Hippocampal formation (tissue), 2 donors: Measurements from ENCODE around the gene PYGM.

Experiments used
- DNase-seq, 2 donors: peaks; one replicate each; lab custom pipeline; 2025; lab: John Stamatoyannopoulos, UW

Gene PYGM

DNA sequence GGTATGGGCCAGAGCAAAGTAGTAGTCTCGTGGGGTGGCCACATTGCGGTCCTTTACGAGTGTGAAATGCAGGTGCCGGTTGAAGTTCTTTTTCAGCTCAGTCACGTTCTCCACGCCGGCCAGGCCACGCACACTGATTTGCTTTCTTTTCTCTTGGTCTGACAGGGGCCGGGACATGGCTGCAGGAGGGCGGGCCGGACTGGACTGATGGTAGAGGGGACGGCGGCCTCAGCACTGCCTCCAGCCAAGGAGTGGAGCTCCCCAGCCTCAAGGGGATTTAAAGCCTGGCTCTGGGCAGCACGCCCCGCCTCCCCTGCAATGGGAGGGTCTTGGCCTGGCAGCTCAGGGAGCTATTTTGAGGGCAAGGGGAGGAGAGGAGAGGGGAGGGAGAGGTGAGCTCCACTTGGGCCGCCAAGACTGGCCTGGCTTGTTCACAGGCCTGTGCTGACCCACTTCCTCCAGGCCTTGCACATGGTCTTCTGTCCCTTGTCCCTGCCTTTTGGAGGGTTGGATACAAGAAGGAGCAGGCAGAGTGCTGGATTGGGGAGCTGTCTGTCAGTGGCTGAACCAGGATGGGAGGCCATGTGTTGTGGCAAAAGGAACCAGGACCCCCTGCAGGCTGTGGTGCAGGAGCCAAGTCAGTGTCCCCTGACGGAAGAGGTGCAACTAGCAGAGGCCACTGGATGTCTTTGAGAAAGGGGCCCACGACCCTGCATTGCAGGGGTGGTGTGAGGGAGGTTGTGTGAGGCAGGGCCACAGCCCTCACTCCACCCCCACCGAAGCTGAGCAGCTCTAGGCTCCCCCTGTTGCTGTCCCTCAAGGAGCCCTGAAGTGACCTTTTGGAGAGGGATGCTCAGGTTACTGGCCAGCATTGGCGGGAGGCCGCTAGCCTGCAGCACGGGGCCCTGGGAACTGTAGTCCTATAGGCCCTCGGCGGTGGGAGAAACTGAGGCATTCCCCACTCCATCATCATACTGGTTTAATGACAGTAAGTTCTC, at the start of gene PYGM:
Gene PYGM (minus strand): TSS at position 253 of the 998 bp plus-strand sequence. CDS start 76 bp downstream, at position 177.
- DNase-seq = peak in 1 of 2 donors; percentile 51

DNA sequence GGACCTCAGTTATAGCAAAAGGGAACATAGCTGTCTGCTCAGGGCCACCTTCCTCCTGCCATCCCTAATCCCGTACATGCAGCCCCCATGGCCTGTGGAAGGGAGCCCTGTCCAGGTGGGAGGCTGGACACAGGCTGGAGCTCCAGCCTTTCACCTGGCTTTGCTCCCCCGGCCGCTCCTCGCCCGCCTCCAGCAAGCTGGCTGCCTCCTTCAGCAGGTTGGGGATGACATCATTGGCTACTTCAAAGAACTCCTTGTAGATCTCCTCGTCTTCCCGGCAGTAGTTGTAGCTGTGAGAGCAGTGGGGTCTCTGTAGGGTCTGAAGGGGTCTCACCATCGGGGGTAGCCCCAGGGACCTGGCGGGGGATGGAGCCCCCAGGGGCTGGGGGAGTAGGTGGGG, 45.7 kb upstream of the PYGM start:
- no peak for DNase-seq

DNA sequence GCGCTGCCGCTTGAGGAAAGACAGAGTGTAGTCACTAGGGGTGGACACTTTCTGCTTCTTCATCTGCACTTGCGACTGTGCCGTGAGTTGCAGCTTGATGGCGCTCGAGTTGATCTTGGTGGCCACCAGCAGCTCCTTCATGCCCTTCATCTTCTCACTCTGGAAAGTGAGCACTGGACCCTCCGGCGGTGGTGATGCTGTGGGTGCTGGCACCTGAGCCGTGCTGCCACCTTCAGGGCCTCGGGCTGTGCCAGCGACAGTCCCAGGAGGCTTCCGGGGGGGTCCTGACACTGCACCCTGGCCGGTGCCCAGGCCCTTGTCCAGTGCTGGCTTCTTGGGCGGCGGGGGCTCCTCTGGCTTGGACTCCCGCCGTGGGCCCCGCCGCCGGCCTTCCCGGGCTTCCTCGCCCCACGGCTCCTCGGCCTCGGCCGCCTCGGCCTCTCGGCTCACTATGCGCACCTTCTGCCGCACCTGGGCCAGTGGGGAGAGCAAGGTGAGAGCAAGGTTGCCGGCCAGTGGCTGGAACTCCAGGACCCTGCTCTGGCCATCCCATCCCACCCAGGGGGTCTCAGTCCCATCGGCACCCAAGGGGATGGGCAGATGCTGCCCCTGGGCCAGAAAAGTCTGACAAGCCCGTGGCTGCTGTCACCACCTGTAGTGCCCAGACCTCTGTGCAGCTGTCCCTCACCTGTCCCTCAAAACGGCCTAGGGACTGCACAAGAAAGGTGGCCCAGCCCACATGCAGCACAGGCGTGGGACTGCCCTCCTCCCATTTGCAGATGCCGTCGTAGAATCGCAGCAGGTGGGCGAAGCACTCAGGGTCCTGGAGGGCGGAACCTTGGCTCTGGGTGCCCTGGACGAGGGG, 44.8 kb upstream of the PYGM start:
- DNase-seq = no peak

DNA sequence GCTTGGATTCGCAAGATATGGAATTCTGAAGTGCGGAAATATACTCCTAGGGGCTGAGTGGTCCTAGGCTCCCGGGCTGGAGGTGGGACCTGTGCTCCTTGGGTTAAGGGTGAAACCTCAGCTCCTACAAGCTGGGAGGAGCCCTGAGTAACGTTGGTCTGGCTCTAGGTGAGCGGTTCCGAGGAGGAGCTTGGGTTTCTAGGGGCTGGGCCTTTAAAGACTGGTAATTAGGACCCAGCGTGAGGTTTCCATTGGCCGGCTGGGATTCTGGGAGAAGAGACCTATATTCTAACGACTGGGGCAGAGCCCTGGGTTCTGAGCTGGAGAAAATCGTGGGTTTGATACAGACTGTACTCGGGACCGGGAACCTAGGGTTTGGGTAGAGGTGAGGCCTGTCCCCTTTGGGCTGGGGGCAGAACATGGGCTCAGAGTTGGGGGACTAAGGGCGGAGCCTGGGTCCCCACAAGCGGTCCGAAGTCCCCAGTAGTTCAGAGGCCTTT, 44.1 kb upstream of the PYGM start:
- no peak for DNase-seq

DNA sequence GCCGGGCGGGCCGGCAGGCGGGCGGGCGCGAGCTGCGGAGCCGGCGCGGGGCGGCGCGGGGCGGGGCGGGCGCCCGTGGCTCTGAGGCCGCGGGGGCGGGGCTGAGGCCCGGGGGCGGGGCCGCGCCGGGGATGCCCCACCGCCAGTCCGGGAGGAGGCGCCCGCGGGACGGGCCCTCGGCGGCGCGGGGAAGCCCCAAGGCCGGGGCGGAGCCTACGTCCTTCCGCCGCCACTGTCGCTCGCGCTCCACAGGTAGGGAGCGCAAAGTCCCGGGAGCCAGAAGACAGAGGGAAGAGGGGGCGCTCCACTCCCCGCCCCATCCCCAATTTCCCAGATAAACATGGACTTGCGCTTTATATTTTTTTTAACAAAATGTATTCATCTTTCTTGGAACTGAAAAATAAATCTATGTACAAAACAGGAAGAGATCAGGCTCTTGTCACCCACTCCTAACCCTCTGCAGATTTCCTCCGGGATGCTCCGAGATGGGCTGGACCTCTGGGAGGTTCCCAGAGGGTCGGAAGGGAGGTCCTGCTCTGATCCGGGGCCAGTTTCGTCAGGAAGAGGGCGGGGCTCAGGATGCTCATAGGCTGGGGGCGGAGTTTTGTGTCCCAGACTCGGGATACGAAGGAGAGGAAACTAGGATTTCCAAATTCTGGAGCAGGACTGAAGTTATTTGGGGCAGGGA, 43.5 kb upstream of the PYGM start, which contains the start of gene MAP4K2:
Gene MAP4K2 (minus strand): TSS at position 57 of the 688 bp plus-strand sequence. CDS start 65 bp downstream, outside the sequence.
- peak; percentile 58 to 70 for DNase-seq

DNA sequence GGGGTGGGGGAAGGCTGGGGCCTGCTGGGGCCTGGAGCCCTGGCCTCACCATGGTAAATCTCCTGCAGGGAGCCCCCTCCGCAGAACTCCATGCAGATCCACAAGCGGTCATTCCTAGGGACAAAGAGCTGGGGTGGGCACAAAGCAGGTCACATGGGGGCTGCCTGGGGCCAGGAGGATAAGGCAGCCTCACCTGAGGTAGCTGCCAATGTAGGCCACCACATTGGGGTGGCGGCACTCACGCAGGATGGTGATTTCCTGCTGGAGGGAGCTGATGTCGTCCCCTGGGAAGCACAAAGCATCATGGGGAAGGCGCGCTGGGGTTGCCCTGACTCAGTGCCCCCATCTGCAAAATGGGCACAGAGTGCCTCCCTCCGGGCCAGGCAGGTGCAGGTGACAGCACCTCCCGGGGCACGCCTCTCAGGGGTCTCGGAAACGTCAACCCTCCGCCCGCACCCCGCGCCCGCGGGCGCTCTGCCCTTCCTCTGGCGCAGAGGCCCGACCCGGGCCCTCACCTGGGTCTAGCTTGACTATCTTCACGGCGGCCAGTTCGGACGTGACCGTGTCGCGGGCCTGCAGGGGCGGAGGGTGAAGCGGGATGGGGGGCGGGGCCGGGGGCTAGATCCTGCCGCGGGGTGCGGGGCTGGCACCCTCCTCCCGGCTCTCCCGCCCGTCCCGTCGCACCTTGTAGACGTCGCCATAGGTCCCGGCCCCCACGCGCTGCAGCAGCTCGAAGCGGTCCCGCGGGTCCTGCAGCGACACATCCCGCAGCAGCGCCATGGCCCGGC, 42.8 kb upstream of the PYGM start:
- no peak for DNase-seq

DNA sequence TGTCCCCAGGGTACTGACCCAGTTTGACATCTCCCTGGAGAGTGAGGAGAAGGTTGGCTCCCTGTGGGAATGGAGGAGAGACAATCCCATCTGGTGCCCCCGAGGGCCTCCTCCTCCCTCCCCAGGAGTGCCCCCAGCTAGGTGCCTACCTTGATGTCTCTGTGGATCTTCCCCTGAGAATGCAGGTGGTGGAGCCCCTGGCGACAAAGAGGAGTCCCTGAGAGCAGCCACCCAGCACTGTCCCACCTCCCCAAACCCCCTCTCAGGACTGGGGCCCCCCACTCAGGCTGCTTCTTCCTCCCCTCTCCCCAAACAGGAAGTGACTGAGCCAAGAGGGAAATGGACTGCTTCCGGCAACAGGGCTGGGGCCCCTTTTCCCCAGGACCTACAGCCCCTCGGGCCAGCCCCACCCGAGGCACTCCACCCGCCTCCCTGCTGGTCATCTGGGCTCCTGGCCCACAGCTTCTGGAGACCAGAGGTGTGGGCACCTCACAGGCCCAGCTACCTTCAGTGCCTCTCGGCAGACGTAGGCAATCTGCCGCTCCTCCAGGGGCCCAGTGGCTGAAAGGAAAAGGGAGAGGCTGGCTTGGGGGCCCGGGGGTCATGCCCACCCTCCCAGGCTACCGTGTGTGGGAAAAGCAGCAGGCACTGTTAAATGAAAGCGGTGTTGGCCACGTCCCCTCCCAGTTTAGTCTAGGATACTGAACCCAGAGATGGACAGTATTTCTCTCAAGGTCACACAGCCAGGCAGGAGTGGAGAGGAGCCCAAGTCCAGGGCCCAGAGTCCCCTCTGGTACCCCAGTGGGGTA, 42.0 kb upstream of the PYGM start:
- no peak for DNase-seq

DNA sequence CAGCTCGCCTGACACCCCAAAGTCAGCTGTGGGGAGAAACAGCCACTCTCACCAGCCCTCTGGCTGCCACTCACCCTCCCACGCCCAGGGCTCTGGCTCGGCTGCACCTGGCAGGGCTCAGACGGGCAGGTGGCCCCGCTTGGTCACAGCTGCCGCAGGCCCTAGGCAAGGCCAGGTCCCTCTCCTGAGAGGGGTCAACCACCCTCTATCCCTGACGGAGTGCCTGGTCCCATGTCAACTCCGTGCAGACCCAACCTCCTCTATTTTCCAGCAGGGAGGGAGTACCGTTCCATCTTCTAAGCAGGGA, 41.3 kb upstream of the PYGM start:
- no peak for DNase-seq

DNA sequence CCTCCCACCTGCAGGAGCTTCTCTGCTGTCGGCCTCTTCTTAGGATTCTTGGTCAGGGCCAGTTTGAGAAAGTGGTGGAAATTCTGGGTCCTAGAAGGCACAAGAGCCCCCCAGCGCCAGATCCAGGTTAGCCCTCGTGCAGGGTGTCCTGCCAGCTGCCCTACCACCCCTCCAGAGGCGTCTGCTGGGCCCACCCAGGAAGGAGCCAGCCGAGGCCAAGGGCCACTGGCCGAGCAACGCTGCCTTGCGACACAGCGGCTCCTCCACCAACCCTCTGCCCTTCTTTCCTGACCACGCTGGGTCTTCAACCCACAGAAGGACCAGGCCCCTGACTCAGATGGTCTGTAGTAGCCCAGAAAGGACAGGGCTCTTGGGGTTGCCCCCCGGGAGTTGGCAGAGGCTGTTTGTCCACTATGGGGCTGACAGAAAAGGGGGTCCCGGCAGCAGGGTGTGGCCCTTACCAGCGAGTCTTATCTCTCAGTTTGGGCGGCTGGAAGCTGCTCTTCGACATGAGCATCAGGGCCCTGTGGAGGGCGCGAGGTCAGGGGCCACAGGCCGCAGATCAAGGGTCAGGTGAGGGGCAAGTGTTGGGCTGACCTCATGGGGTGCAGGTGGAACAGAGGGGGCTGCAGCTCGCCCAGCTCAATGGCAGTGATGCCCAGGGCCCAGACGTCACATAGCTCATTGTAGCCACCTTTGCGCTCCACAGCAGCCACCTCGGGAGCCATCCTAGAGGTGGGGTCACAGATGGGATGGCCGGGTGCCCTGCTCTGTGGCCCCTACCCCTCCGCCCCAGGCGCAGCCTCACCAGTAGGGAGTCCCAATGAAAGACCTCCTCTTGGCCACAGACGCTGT, 40.8 kb upstream of the PYGM start:
- DNase-seq = no peak

DNA sequence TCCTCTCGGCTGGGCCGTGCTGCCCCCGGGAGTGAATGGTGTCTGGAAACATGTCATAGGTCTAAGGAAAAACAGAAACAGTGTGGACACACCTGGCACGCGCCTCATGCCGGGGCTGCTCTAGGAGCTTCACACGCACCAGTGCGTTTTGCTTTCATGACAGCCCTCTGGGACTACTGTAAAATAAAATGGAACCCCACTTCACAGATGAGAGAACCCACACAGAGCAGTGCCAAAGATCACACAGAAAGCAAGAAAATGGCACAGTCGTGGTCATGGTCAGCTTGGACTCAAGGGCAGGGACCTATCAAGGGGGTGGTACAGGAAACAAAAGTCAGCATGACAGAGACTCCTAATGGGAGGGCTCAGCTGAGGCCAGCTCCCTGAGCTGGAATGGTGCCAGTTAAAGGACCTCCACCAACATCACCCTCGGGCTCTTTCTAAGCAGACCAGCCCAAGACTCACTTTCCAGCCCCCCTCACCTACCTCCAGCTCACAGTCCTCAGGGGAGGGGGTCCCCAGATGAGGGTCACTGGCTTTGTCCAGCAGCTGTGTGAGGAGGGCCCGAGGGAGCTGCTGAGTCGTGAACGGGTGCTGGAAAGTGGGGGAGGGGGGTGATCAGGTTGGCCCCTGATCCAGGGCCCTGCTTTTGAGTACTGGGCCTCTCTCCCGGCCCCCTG, 40.0 kb upstream of the PYGM start:
- no peak for DNase-seq

DNA sequence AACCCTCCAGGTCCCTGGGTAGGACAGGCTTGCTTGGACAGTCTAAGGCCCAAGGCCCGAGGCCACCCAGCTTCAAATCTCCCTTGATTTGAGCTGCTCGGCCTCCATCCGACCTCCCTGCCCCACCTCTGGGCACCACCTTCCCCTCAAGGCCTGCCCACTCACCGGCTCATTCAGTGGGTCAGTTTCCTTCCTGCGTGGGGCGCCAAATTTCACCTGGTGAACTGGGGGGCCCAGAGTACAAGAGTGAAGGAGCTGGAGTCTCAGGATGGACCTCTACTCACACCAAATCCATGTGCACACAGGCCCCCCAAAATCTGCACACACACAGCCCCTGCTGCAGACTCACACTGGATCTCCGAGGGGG, 39.5 kb upstream of the PYGM start:
- no peak for DNase-seq

DNA sequence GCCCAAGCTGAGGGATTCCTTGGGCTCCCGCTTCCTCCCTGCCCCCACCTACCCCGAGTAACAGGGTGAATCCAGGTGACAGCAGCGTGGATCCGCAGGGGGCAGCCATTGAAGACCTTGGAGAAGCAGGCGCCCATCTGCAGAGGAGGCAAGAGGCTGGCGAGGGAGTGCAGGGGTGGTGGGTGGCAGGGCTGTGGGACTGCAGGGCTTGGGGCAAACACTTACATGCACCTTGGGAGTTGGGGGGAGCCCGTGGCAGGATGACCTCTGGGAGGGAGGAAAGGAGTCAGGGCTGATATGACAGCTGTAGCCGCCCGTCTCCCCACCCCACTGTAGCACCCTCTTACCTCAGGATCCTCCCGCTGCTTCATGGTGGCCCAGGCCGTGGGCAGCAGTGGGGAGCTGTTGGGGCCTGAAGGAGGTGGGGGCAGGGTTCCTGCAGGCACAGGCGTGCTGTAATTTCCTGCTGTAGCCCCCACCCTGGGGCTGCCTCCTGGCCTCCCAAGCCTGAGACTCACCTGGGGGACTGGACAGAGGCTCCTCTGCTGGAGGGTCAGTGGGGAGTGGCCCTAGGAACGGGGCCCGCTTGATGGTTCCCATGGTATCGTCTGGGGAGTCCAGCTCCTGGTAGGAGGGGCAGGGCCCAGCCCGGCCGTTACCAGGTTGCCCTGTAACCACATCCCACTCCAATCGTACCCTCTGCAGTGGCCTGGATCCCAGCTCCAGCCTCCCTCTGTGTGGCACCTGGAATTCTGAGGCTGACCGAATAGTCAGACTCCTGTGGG, 37.2 kb upstream of the PYGM start:
- DNase-seq = no peak

DNA sequence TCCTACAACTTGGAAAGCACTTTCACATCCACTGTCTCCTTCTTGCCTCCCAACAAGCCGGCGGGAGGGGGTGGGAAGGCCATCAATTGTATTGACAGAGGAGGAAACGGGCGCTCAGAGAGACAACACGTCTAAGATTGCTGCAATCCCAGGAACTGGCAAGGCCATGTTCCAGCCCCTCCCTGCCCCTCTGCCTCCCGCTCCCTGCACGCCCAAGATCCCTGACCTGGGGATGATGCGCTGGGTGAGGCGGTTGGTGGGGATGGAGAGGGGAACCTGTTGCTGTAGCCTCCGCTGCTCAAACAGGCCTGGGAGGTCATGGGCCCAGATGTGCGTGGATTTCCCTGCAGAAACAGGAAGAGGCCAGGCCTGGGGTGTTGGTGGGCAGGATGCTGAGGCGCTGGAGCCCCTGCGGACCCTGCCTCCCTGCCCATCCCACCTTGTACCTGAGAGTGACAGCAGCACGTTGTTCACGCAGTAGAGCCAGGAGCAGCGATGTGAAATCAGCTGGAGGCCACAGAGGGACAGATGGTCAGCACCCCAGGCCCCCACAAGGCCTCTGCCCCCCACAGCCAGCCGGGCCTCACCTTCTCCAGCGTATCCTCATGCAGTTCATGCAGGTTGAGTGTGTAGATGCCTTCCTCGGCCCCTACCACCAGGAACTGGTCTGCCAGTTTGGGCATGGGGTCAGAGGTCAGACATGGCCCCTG, 36.4 kb upstream of the PYGM start:
- no peak for DNase-seq

DNA sequence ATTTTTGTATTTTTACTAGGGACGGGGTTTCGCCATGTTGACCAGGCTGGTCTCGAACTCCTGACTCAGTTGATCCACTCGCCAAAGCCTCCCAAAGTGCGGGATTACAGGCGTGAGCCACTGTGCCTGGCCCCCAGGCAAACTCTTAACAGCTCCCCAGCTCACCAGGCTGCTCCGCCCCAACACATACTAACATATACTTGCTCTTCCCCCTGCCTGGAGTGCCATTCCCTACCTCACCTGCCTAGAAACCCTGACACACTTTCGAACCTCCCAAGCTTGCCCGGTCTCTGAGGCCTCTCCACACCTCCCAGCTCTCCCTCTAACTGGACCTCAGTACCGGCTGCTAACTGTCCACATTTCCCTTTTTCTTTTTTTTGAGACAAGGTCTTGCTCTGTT, 34.8 kb upstream of the PYGM start:
- DNase-seq = no peak

DNA sequence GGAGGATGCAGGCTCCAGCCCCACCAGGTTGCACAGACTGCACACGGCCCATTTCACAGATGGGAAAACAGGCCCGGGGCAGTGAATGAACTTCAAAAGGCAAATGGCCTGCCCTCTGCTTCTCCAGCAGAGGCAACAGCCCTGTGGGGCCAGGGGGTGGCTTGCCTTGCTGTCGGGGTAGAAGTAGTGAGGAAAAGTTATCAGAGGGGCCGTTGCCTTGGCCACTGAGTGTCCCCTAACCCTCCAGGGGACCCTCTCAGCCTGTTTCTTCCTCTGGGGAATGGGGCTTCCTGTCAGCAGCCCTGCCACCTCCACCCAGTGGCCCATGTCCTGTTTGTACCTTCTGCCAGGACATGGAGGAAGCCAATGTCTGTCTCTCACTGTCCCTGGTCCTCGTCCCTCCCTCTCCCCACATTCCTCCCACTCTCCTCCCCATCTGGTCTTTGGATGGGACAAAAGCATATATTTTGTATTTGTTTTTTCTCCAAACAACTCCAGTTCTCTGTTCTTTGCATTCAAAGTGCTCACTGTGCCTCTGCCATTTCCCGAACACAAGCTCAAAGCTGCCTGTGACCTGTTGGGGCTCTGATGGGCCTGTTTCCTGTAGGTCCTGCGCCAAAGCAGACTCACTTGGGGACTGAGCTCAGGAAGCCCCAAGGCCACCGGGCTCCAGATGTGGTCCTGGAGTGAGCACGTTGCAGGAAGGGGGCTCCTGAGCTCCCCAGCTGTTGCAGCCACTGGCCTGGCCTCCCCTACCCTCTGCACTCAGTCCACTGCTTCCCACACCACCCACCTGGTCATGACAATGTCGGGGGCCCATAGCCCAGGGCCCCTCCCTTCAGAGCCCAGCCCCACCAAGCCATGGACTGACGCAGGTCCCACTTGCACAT, 33.7 kb upstream of the PYGM start:
- no peak for DNase-seq

DNA sequence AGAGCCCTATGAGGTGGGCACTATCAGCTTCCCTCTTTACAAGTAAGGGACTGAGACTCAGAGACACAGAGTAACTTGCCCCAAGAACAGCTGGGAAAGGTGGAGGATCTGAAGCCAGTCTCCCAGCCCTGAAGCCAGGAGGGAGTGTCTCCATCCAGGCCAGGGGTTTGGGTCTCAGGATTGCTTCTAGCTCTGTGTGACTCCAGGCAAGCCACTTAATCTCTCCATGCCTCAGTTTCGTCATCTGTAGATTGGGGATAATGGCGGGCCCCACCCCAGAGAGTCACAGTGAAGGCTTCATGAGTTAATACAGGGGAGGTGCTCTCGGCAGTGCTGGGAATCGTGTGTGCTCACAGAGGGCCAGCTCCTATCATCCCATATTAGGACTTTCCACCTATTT, 32.7 kb upstream of the PYGM start:
- no peak for DNase-seq
